ENCODE results near the gene ZNF384.
A peak's percentile ranks its signal among the peaks of the same experiment; 100 is the strongest.

ZNF384 gene

GRCh38 chr12:6664902-6665301 is 24.3 kb downstream of the ZNF384 start:
- H3K4me2 ChIP-seq: no peak overlapping the region
- no peak overlapping the region for H3K4me3 ChIP-seq
- H3K27me3 ChIP-seq: no peaks in the 10 kb centered on the region
- peaks cover 22% of the 10 kb centered on the region for H3K4me1 ChIP-seq
- H4K20me1 ChIP-seq: no peaks in the 10 kb centered on the region
- H3K9ac ChIP-seq: no peak overlapping the region
- peaks cover 44% of the 10 kb centered on the region for H3K36me3 ChIP-seq
- TF ChIP-seq Cebpa-rat (IDR thresholded peaks at IDR 0.05): no peak
- H3K27ac ChIP-seq: no peak overlapping the region
- no peaks in the 10 kb centered on the region for H3K9me3 ChIP-seq

- peak; percentile 66; the same call in 1 of the 2 replicates for TF ChIP-seq Cebpa-rat (IDR thresholded peaks at IDR 0.05)
- H3K27ac ChIP-seq: peak within 1 kb of the TSS; percentile 71
Measured at GRCh38 chr12:6662906-6663742, 26.1 kb downstream of the ZNF384 start, which contains the start of gene ING4. TSS of gene ING4 (minus strand) at chr12:6663119. CDS start at chr12:6663101, 18 bp downstream.

GRCh38 chr12:6662602-6662905 is 26.6 kb downstream of the ZNF384 start:
- Histone ChIP-seq H3K9ac (peak overlapping the region; percentile 78), H3K9me3 (no peaks in the 10 kb centered on the region), H3K27me3 (no peaks in the 10 kb centered on the region), H3K4me1 (peaks cover 26% of the 10 kb centered on the region), H3K36me3 (peaks cover 41% of the 10 kb centered on the region), H3K27ac (peak overlapping the region; percentile 71), H4K20me1 (no peaks in the 10 kb centered on the region), H3K4me3 (peak overlapping the region; percentile 80), H3K4me2 (peak overlapping the region; percentile 75)
- no peak for TF ChIP-seq Cebpa-rat (IDR thresholded peaks at IDR 0.05)

More at GRCh38 chr12:6662906-6663742, 26.1 kb downstream of the ZNF384 start, which contains the start of gene ING4:
- no peaks in the 10 kb centered on the region for H3K27me3 ChIP-seq
- H3K4me1 ChIP-seq: peaks cover 26% of the 10 kb centered on the region
- no peaks in the 10 kb centered on the region for H4K20me1 ChIP-seq
- peak within 1 kb of the TSS; percentile 78 for H3K9ac ChIP-seq
- peak within 1 kb of the TSS; percentile 75 for H3K4me2 ChIP-seq
- peak within 1 kb of the TSS; percentile 80 for H3K4me3 ChIP-seq
- no peaks in the 10 kb centered on the region for H3K9me3 ChIP-seq
- H3K36me3 ChIP-seq: peaks cover 42% of the 10 kb centered on the region

GRCh38 chr12:6653987-6654386 is 35.2 kb downstream of the ZNF384 start:
- peaks cover 97% of the 10 kb centered on the region for H3K36me3 ChIP-seq
- H3K4me3 ChIP-seq: no peak overlapping the region

GRCh38 chr12:6653342-6653741 is 35.8 kb downstream of the ZNF384 start:
- Histone ChIP-seq H3K4me1 (no peaks in the 10 kb centered on the region), H3K27ac (no peak overlapping the region), H3K27me3 (no peaks in the 10 kb centered on the region), H3K36me3 (peaks cover 97% of the 10 kb centered on the region), H3K9ac (0 out of 2 replicates have a peak overlapping the region, but pooled peaks have one; percentile 29), H3K4me2 (no peak overlapping the region), H3K9me3 (no peaks in the 10 kb centered on the region), H3K4me3 (no peak overlapping the region), H4K20me1 (no peaks in the 10 kb centered on the region)
- TF ChIP-seq Cebpa-rat (IDR thresholded peaks at IDR 0.05): no peak

More at GRCh38 chr12:6653987-6654386, 35.2 kb downstream of the ZNF384 start:
- TF ChIP-seq Cebpa-rat (IDR thresholded peaks at IDR 0.05): no peak
- Histone ChIP-seq H3K4me2 (no peak overlapping the region), H3K9ac (0 out of 2 replicates have a peak overlapping the region, but pooled peaks have one; percentile 29), H3K9me3 (no peaks in the 10 kb centered on the region), H3K27ac (no peak overlapping the region), H3K4me1 (no peaks in the 10 kb centered on the region), H3K27me3 (no peaks in the 10 kb centered on the region), H4K20me1 (no peaks in the 10 kb centered on the region)

- Histone ChIP-seq H3K9ac (no peak overlapping the region), H3K9me3 (no peaks in the 10 kb centered on the region), H3K4me3 (no peak overlapping the region), H3K36me3 (peaks cover 98% of the 10 kb centered on the region), H4K20me1 (no peaks in the 10 kb centered on the region), H3K4me2 (no peak overlapping the region), H3K27ac (no peak overlapping the region), H3K4me1 (no peaks in the 10 kb centered on the region), H3K27me3 (no peaks in the 10 kb centered on the region)
- TF ChIP-seq Cebpa-rat (IDR thresholded peaks at IDR 0.05): no peak
Measured at GRCh38 chr12:6652391-6652790, 36.8 kb downstream of the ZNF384 start.

GRCh38 chr12:6650832-6651231 is 38.3 kb downstream of the ZNF384 start:
- no peak overlapping the region for H3K4me3 ChIP-seq
- peaks cover 97% of the 10 kb centered on the region for H3K36me3 ChIP-seq
- TF ChIP-seq Cebpa-rat (IDR thresholded peaks at IDR 0.05): no peak

GRCh38 chr12:6647083-6647604 is 42.0 kb downstream of the ZNF384 start, which contains the start of gene ACRBP:
TSS of gene ACRBP (minus strand) at chr12:6647432. CDS start at chr12:6647366, 66 bp downstream.
- Histone ChIP-seq H3K4me3 (peak within 1 kb of the TSS; percentile 58), H3K9me3 (peaks cover 28% of the 10 kb centered on the region), H3K4me1 (peaks cover 28% of the 10 kb centered on the region), H3K36me3 (peaks cover 79% of the 10 kb centered on the region), H3K4me2 (peak within 1 kb of the TSS; percentile 67), H3K27me3 (no peaks in the 10 kb centered on the region), H3K27ac (peak within 1 kb of the TSS; percentile 71), H4K20me1 (no peaks in the 10 kb centered on the region), H3K9ac (peak within 1 kb of the TSS; percentile 64; the same call in 1 of the 2 replicates)
- TF ChIP-seq Cebpa-rat (IDR thresholded peaks at IDR 0.05): no peak

More at GRCh38 chr12:6650832-6651231, 38.3 kb downstream of the ZNF384 start:
- Histone ChIP-seq H3K9me3 (no peaks in the 10 kb centered on the region), H3K4me2 (no peak overlapping the region), H4K20me1 (no peaks in the 10 kb centered on the region), H3K4me1 (peaks cover 7% of the 10 kb centered on the region), H3K9ac (0 out of 2 replicates have a peak overlapping the region, but pooled peaks have one; percentile 3), H3K27ac (no peak overlapping the region), H3K27me3 (no peaks in the 10 kb centered on the region)

- Histone ChIP-seq H3K4me2 (peak overlapping the region; percentile 67), H4K20me1 (no peaks in the 10 kb centered on the region), H3K4me3 (peak overlapping the region; percentile 58), H3K4me1 (peaks cover 28% of the 10 kb centered on the region), H3K9ac (peak overlapping the region; percentile 64; the same call in 1 of the 2 replicates), H3K36me3 (peaks cover 72% of the 10 kb centered on the region), H3K9me3 (peaks cover 31% of the 10 kb centered on the region), H3K27ac (peak overlapping the region; percentile 71; the same call in 1 of the 2 replicates), H3K27me3 (no peaks in the 10 kb centered on the region)
- TF ChIP-seq Cebpa-rat (IDR thresholded peaks at IDR 0.05): no peak
Measured at GRCh38 chr12:6646276-6647082, 42.7 kb downstream of the ZNF384 start.
